Heart left ventricle (tissue), 16 donors: Measurements from ENCODE around the gene MPP4. TPM values are rescaled to one million over a fixed set of nuclear protein-coding genes. Genes with fewer than 3 reads are reported as not detected.

Experiments
- ATAC-seq, 4 donors: fragments of 200-7000 bp; cut with Tn5 transposase; one replicate each; pipeline ENCODE4 v1.9.1; 2020 to 2022; ENCODE audit warnings: moderate library complexity in 4 of 4, mild to moderate bottlenecking in 3 of 4, moderate number of reproducible peaks in 1 of 4
- DNase-seq, 5 donors: peaks; one replicate each; pipeline ENCODE4 v3.0.0-alpha.2; 2020
- H3K27ac ChIP-seq, 12 donors: fragments of 200-600 bp; sonication (generic) in 4 of 12; one replicate each; pipeline versions ENCODE4 v1.5.0 to v1.8.0; 2016 to 2022; ENCODE audit warnings: mild to moderate bottlenecking in 2 of 12
- H3K27me3 ChIP-seq, 9 donors: fragments of 200-600 bp; sonication (generic) in 2 of 9; one replicate each; pipeline versions ENCODE4 v1.5.1 to v1.8.0; 2016 to 2022; ENCODE audit warnings: mild to moderate bottlenecking in 3 of 9
- H3K36me3 ChIP-seq, 9 donors: fragments of 200-600 bp; sonication (generic) in 2 of 9; one replicate each; pipeline versions ENCODE4 v1.5.0 to v1.8.0; 2018 to 2022; ENCODE audit warnings: mild to moderate bottlenecking in 2 of 9
- H3K4me1 ChIP-seq, 12 donors: fragments of 200-600 bp; sonication (generic) in 4 of 12; one replicate each; pipeline versions ENCODE4 v1.5.0 to v1.8.0; 2016 to 2022; ENCODE audit warnings: mild to moderate bottlenecking in 3 of 12
- H3K4me3 ChIP-seq, 12 donors: fragments of 200-600 bp; sonication (generic) in 4 of 12; one replicate each; pipeline versions ENCODE4 v1.5.0 to v1.8.0; 2017 to 2022; ENCODE audit warnings: mild to moderate bottlenecking in 9 of 12, moderate library complexity in 4 of 12
- H3K9me3 ChIP-seq, 12 donors: fragments of 200-600 bp; sonication (generic) in 4 of 12; one replicate each; pipeline versions ENCODE4 v1.5.0 to v1.8.0; 2016 to 2022; ENCODE audit warnings: mild to moderate bottlenecking in 1 of 12
- CTCF ChIP-seq, 12 donors: fragments of 200-600 bp; sonication (generic) in 4 of 12; IDR thresholded peaks; one replicate each; pipeline versions ENCODE4 v1.5.0 to v1.8.0; 2018 to 2022; ENCODE audit warnings: antibody characterized with exemption in 12 of 12, mild to moderate bottlenecking in 5 of 12
- POLR2A ChIP-seq, 2 donors: fragments of 450-650 bp; IDR thresholded peaks; one replicate each; pipeline ENCODE4 v1.6.1; 2017; ENCODE audit warnings: antibody characterized with exemption in 2 of 2, mild to moderate bottlenecking in 2 of 2, moderate library complexity in 2 of 2
- WGBS, 4 donors: extraction: QIAGEN DNeasy Blood & Tissue Kit in 2 of 4; methylation state at CpG; one replicate each; pipeline versions ENCODE4 v1.1.5 to v1.1.7; 2013 to 2018; 5-methylcytosine and 5-hydroxymethylcytosine counted together
- intact Hi-C, 10 donors: fragments of 100-400 bp; cut with DNase I; formaldehyde crosslinking; loops; one replicate each; pipeline versions ENCODE4 v1.11.1 to v1.14.2; 2022
- polyA plus RNA-seq, 2 donors: library from polyadenylated mRNA; stranded (reverse); fragments of 200-250 nt; gene quantifications; one replicate each; pipeline ENCODE4 v1.2.3, GENCODE V29; 2013
- total RNA-seq, 9 donors: library from RNA; depleted of rRNA in 2 of 9; stranded (reverse); fragments of >200 nt in 2 of 9; fragmentation: NEBNext Ultra II Directional in 3 of 9; extraction: Animal tissue kit (Norgen Biotek cat#: 25700) in 3 of 9; gene quantifications; one replicate each; pipeline versions ENCODE4 v1.1.0 to v1.2.4, GENCODE V29; 2016 to 2023
- donor health status: ischemic (EF 13 %, LVEDD 7.1; RV severe dilation, severe dysfunction).
- donor health status: healthy with polysubstance abuse.
- donor health status: DM: no; HTN: yes; CAD: no.
- donor health status: DM: no; HTN: no; CAD: no.
- donor health status: ischemic (EF 25% LVEDD 6.9; RV normal size, moderate dysfunction).
- donor health status: ischemic (EF 25% LVEDD 5.7; RV mildly dilated, moderate dysfunction).
- donor health status: healthy.
- donor health status: DM: yes; HTN: yes; CAD: no.
- donor health status: ischemic (EF 35%, LVEDD 5.7; RV mildly dilated, moderate dysfunction).
- donor health status: nonischemic (EF 11% LVEDD 7.7; RV severe dilation, severe dysfunction).
- donor health status: DM: yes; HTN: yes; CAD: no.
- donor health status: PGD.
- donor health status: ischemic (EF 29% LVEDD 5.4; RV normal size, mild dysfunction).
- donor health status: nonischemic (EF 23%, LVEDD 6.1; RV moderate dilation, normal function).

MPP4 gene
- total and polyA plus RNA-seq, 11 donors = 0.24 to 0.25 (median 0.24) TPM; not detected in 8

DNA sequence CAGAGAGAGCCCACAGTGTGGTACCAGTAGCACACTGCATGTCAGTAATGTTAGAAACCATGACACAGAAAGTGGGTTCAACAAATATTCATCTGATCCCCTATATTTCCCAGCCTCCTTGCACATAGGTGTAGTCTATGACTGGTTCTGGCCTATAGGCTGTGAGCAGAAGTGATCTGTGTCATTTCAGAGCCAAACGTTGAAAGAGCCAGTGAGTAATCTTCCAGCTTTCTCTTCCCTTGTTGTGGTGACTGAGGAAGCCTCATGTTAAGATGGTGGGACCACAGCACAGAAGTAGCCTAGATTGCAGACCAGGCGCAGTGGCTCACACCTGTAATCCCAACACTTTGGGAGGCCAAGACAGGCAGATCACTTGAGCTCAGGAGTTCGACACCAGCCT, 59.2 kb downstream of the MPP4 start:
- DNase-seq (no peak), ATAC-seq (no peak)
- Histone ChIP-seq H3K4me3 (no peak overlapping the region), H3K9me3 (no peaks in the 10 kb centered on the region), H3K27ac (no peak overlapping the region), H3K27me3 (no peaks in the 10 kb centered on the region), H3K36me3 (peaks cover 0 to 52% (median 30%) of the 10 kb centered on the region in 9 donors), H3K4me1 (peaks cover 0 to 16% (median 9%) of the 10 kb centered on the region in 12 donors)
- intact Hi-C loops = loop anchor here in 1 of 10 donors (10.0 kb wide), 1 partner anchor 1124 kb away; the partner anchor contains the start of gene KCTD18
- no peak for TF ChIP-seq POLR2A (IDR thresholded peaks at IDR 0.05)
- 71 to 79% (median 75%) methylated on average over 2 to 3 of the region's 3 CpGs for WGBS, 4 donors

DNA sequence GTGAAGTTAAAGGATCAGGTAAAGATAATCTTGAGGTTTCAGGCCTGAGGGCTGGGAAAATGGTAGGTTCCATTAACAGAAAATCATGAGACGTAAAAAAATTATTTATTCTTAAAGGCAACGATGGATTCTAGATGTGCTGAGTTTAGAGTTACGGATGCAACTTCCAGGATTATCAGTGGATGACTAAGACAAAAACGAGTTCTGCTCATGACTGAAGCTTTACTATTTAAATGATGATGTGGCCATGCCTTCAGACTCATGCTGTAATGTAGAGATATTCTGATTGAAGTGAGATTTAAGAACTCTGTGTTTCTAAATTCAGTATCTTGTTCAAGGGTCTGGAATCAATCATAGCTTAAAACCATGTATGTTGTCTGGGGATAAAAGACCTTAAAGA, 60.1 kb downstream of the MPP4 start:
- no peaks in the 10 kb centered on the region for H3K9me3 ChIP-seq
- no peak for DNase-seq
- no peak for TF ChIP-seq POLR2A (IDR thresholded peaks at IDR 0.05)
- TF ChIP-seq CTCF (IDR thresholded peaks at IDR 0.05) = no peak
- H3K27ac ChIP-seq = no peak overlapping the region
- no peak for ATAC-seq
- 74 to 91% (median 77%) methylated on average over 4 of the region's 4 CpGs for WGBS, 4 donors
- peaks cover 0 to 61% (median 35%) of the 10 kb centered on the region in 9 donors for H3K36me3 ChIP-seq
- peaks cover 0 to 8% (median 4%) of the 10 kb centered on the region in 12 donors for H3K4me1 ChIP-seq
- H3K4me3 ChIP-seq = no peak overlapping the region
- H3K27me3 ChIP-seq = no peaks in the 10 kb centered on the region
- intact Hi-C loops = loop anchor here in 1 of 10 donors (10.0 kb wide), 1 partner anchor 1124 kb away; the partner anchor contains the start of gene KCTD18

- WGBS, 4 donors = 52 to 60% (median 58%) methylated on average over 4 of the region's 4 CpGs
- intact Hi-C loops = loop anchor here in 1 of 10 donors (10.0 kb wide), 1 partner anchor 1119 kb away; the partner anchor contains the start of gene KCTD18
These were observed 64.7 kb downstream of the MPP4 start for GRCh38 chr2:201633661-201634249.

DNA sequence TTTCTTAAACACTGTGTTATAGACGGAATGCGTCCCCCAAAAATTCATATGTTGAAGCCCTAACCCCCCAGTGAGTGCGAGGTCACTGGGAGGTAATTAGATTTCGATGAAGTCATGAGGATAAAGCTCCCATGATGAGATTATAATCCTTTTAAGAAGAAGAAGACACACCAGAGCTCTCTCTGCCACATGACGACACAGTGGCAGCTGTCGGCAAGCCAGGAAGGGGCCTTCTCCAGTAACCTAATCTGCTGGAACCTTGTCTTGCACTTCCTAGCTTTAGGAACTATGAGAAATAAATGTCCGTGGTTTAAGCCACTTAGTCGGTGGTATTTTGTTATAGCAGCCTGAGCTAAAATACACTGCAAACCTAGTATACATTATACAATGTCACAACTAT, 67.4 kb downstream of the MPP4 start:
- DNase-seq = no peak
- peaks cover 0 to 9% (median 0%) of the 10 kb centered on the region in 12 donors for H3K4me1 ChIP-seq
- H3K4me3 ChIP-seq = no peak overlapping the region
- peaks cover 0 to 99% (median 43%) of the 10 kb centered on the region in 9 donors for H3K36me3 ChIP-seq
- 93 to 95% (median 94%) methylated on average over 8 of the region's 8 CpGs for WGBS, 4 donors
- no peaks in the 10 kb centered on the region for H3K27me3 ChIP-seq
- intact Hi-C loops = loop anchor here in 1 of 10 donors (10.0 kb wide), 1 partner anchor 1116 kb away; the partner anchor contains the start of gene KCTD18
- TF ChIP-seq CTCF (IDR thresholded peaks at IDR 0.05) (no peak), POLR2A (IDR thresholded peaks at IDR 0.05) (no peak)
- H3K27ac ChIP-seq = no peak overlapping the region
- no peaks in the 10 kb centered on the region for H3K9me3 ChIP-seq
- no peak for ATAC-seq

More at GRCh38 chr2:201633661-201634249, 64.7 kb downstream of the MPP4 start:
- no peak for ATAC-seq
- no peaks in the 10 kb centered on the region for H3K27me3 ChIP-seq
- no peak overlapping the region for H3K4me3 ChIP-seq
- H3K9me3 ChIP-seq = no peaks in the 10 kb centered on the region
- peaks cover 0 to 4% (median 0%) of the 10 kb centered on the region in 12 donors for H3K4me1 ChIP-seq
- no peak overlapping the region for H3K27ac ChIP-seq
- TF ChIP-seq POLR2A (IDR thresholded peaks at IDR 0.05) (no peak), CTCF (IDR thresholded peaks at IDR 0.05) (no peak)
- no peak for DNase-seq
- H3K36me3 ChIP-seq = peaks cover 0 to 100% (median 63%) of the 10 kb centered on the region in 9 donors
